Neural cell (in vitro differentiated cells): ENCODE measurements around the gene SLC1A1. TPM values are rescaled to one million over a fixed set of nuclear protein-coding genes. Genes with fewer than 3 reads are reported as not detected.

ENCODE experiments used
- H2AFZ ChIP-seq: fragments of 200-600, 300-800 bp; sonication (generic), shearing (Covaris generic); 2 replicates; pipeline ENCODE4 v1.6.0; 2014; ENCODE audit warnings: low read depth, mild to moderate bottlenecking, antibody characterized with exemption, low read length, moderate library complexity
- H3F3A ChIP-seq: fragments of 200-600 bp; shearing (Covaris generic); 2 replicates; pipeline ENCODE4 v1.6.1; 2016; ENCODE audit warnings: mild to moderate bottlenecking, moderate library complexity, mixed read lengths, antibody characterized with exemption, low read length; ENCODE audit not compliant: insufficient read depth, poor library complexity, severe bottlenecking
- H3K27ac ChIP-seq: fragments of 200-600, 300-800 bp; sonication (generic), shearing (Covaris generic); 2 replicates; pipeline ENCODE4 v1.5.1; 2014; ENCODE audit warnings: mild to moderate bottlenecking, low read length, moderate library complexity
- H3K27me3 ChIP-seq: fragments of 300-800, 200-600 bp; sonication (generic), shearing (Covaris generic); 2 replicates; pipeline ENCODE4 v1.6.0; 2014; ENCODE audit warnings: mild to moderate bottlenecking, low read depth, low read length, moderate library complexity; ENCODE audit not compliant: insufficient read depth
- H3K36me3 ChIP-seq: fragments of 300-800, 200-600 bp; sonication (generic), shearing (Covaris generic); 2 replicates; pipeline ENCODE4 v1.5.1; 2014; ENCODE audit warnings: mild to moderate bottlenecking, antibody characterized with exemption, low read length, moderate library complexity; ENCODE audit not compliant: insufficient read depth
- H3K4me2 ChIP-seq: fragments of 300-800, 200-600 bp; sonication (generic), shearing (Covaris generic); 2 replicates; pipeline ENCODE4 v1.6.0; 2014; ENCODE audit warnings: mild to moderate bottlenecking, low read length
- H3K4me3 ChIP-seq: fragments of 300-800, 200-600 bp; sonication (generic), shearing (Covaris generic); 2 replicates; pipeline ENCODE4 v1.5.1; 2014; ENCODE audit warnings: mild to moderate bottlenecking, low read length, moderate library complexity
- H3K79me2 ChIP-seq: fragments of 200-600 bp; shearing (Covaris generic); replicated peaks from 2 replicates; pipeline ENCODE4 v1.6.0; 2014; ENCODE audit warnings: mild to moderate bottlenecking, low read length, moderate library complexity; ENCODE audit not compliant: insufficient read depth
- H3K9ac ChIP-seq: fragments of 300-800, 200-600 bp; sonication (generic), shearing (Covaris generic); 2 replicates; pipeline ENCODE4 v1.6.1; 2016; ENCODE audit warnings: mild to moderate bottlenecking, low read length, mixed read lengths
- H3K9me2 ChIP-seq: fragments of 200-600 bp; shearing (Covaris generic); 2 replicates; pipeline ENCODE4 v1.6.1; 2016; ENCODE audit warnings: mild to moderate bottlenecking, low read length, mixed read lengths; ENCODE audit not compliant: insufficient read depth
- H3K9me3 ChIP-seq: fragments of 200-600, 300-800 bp; sonication (generic), shearing (Covaris generic); 2 replicates; pipeline ENCODE4 v1.6.1; 2016; ENCODE audit warnings: mild to moderate bottlenecking, mixed run types, low read length, moderate library complexity, mixed read lengths
- H4K20me1 ChIP-seq: fragments of 200-600 bp; shearing (Covaris generic); 2 replicates; pipeline ENCODE4 v1.6.1; 2016; ENCODE audit warnings: mild to moderate bottlenecking, mixed run types; ENCODE audit not compliant: insufficient read depth
- CTCF ChIP-seq: fragments of 450-650 bp; IDR thresholded peaks from 2 replicates; pipeline ENCODE4 v1.5.1; 2014; ENCODE audit warnings: antibody characterized with exemption, mild to moderate bottlenecking, moderate library complexity; ENCODE audit not compliant: poor library complexity, severe bottlenecking
- EP300 ChIP-seq: fragments of 450-650 bp; conservative IDR thresholded peaks from 2 replicates; pipeline ENCODE4 v1.6.1; 2014; ENCODE audit warnings: antibody characterized with exemption, mild to moderate bottlenecking, moderate library complexity; ENCODE audit not compliant: poor library complexity, severe bottlenecking
- EZH2 ChIP-seq: fragments of 200-600, 300-800 bp; shearing (Covaris generic), sonication (generic); IDR thresholded peaks from 2 replicates; pipeline ENCODE4 v1.6.1; 2014; ENCODE audit warnings: antibody characterized with exemption, low read length, borderline replicate concordance, mild to moderate bottlenecking; ENCODE audit not compliant: insufficient read depth, poor library complexity, severe bottlenecking
- MXI1 ChIP-seq: fragments of 450-650 bp; conservative IDR thresholded peaks from 2 replicates; pipeline ENCODE4 v1.6.1; 2014; ENCODE audit warnings: antibody characterized with exemption, mild to moderate bottlenecking; ENCODE audit not compliant: poor library complexity, severe bottlenecking
- POLR2AphosphoS5 ChIP-seq: IDR thresholded peaks from 2 replicates; pipeline ENCODE4 v1.6.1; 2012
- RAD21 ChIP-seq: fragments of 450-650 bp; conservative IDR thresholded peaks from 2 replicates; pipeline ENCODE4 v1.6.1; 2014; ENCODE audit warnings: antibody characterized with exemption, mild to moderate bottlenecking, moderate library complexity
- REST ChIP-seq: IDR thresholded peaks from 2 replicates; pipeline ENCODE4 v1.6.1; 2012; ENCODE audit warnings: borderline replicate concordance
- SMC3 ChIP-seq: fragments of 450-650 bp; conservative IDR thresholded peaks from 2 replicates; pipeline ENCODE4 v1.6.1; 2014; ENCODE audit warnings: antibody characterized with exemption, mild to moderate bottlenecking, moderate library complexity; ENCODE audit not compliant: poor library complexity
- TAF1 ChIP-seq: IDR thresholded peaks from 2 replicates; pipeline ENCODE4 v1.6.1; 2012; ENCODE audit warnings: low read depth
- polyA plus RNA-seq: library from polyadenylated mRNA; depleted of rRNA; stranded (reverse); fragments of >200 nt; gene quantifications from 2 replicates; pipeline ENCODE4 v1.2.3, GENCODE V29; 2014

SLC1A1 gene
- polyA plus RNA-seq, 1 donor from 2014 or later, result 30.8 TPM

DNA sequence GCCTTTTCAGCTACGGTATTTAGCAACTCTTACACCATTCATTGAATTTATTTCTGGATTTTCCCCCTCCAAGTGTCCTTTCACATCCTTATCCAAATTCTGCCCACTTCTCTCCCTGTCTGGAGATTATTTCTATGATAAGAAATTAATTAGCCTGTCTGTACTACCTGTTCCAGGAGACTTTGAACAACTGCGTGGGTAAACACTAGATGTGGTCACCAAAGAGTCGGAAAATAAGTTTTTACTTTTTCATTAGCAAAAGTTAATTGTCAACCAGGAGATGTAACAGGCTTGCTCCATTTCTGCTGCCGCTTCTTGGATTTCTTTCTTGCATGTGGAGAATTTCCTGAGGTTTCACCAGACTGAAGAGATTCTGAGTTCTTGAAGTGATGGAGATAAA is 14.0 kb downstream of the SLC1A1 start:
- Histone ChIP-seq H3K27ac (no peak overlapping the region), H3K4me2 (no peak overlapping the region), H3K36me3 (peaks cover 4% of the 10 kb centered on the region), H3K4me3 (no peak overlapping the region), H3K9ac (no peak overlapping the region), H3K9me3 (no peaks in the 10 kb centered on the region), H2AFZ (no peak overlapping the region), H3K79me2 (no peaks in the 10 kb centered on the region), H3K27me3 (no peaks in the 10 kb centered on the region), H3K9me2 (no peaks in the 10 kb centered on the region), H4K20me1 (no peaks in the 10 kb centered on the region), H3F3A (no peaks in the 10 kb centered on the region)
- TF ChIP-seq SMC3, result no peak
- no peak for TF ChIP-seq TAF1
- TF ChIP-seq EP300, result no peak
- no peak for TF ChIP-seq REST
- no peak for TF ChIP-seq EZH2
- no peak for TF ChIP-seq RAD21
- no peak for TF ChIP-seq POLR2AphosphoS5
- TF ChIP-seq CTCF, result no peak
- TF ChIP-seq MXI1, result no peak

DNA sequence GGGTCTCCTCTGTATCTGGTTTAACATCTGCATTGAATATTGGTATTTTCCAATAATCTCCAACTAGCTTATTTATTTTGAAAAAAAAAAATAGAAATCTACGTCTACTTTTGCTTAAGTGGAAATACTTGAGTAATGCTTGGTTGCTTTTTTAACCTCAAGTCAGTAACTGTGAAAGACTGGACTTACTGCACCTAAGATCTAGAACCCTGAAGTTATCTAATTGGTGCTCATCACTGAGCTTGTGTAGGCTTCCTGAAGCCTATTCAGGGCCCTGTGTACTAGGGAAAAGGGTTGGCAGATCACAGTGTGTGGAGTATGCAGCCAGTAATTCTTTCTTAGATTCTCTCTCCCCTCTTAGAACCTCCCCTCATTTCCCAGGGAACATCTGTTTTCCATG is 16.2 kb downstream of the SLC1A1 start:
- H3K9me3 ChIP-seq, result no peaks in the 10 kb centered on the region
- no peaks in the 10 kb centered on the region for H4K20me1 ChIP-seq
- H2AFZ ChIP-seq, result no peak overlapping the region
- H3K9me2 ChIP-seq, result no peaks in the 10 kb centered on the region
- H3K27ac ChIP-seq, result no peak overlapping the region
- peaks cover 4% of the 10 kb centered on the region for H3K36me3 ChIP-seq
- TF ChIP-seq REST (no peak), POLR2AphosphoS5 (no peak), TAF1 (no peak), EP300 (no peak), CTCF (no peak), RAD21 (no peak), SMC3 (no peak), MXI1 (no peak), EZH2 (no peak)
- H3K4me3 ChIP-seq, result no peak overlapping the region
- H3K9ac ChIP-seq, result no peak overlapping the region
- no peak overlapping the region for H3K4me2 ChIP-seq
- H3K79me2 ChIP-seq, result no peaks in the 10 kb centered on the region
- H3F3A ChIP-seq, result no peaks in the 10 kb centered on the region
- no peaks in the 10 kb centered on the region for H3K27me3 ChIP-seq
